HCT116 (cell line): Measurements from ENCODE around the gene TPBGL.

ENCODE experiments used
- CBX3 ChIP-seq: IDR thresholded peaks from 2 replicates; pipeline ENCODE4 v1.6.1; 2012; ENCODE audit warnings: low read depth
- EGR1 ChIP-seq: IDR thresholded peaks from 2 replicates; pipeline ENCODE4 v1.6.1; 2012; ENCODE audit warnings: low read depth
- EZH2 ChIP-seq: fragments of 200-600 bp; sonication (generic); IDR thresholded peaks from 2 replicates; pipeline ENCODE4 v1.6.1; 2017; ENCODE audit warnings: antibody characterized with exemption, mixed run types
- EZH2phosphoT487 ChIP-seq: fragments of 200-600 bp; IDR thresholded peaks from 2 replicates; pipeline ENCODE4 v1.6.1; 2018; ENCODE audit warnings: antibody characterized with exemption, borderline replicate concordance
- FOSL1 ChIP-seq: IDR thresholded peaks from 2 replicates; pipeline ENCODE4 v1.6.1; 2012; ENCODE audit warnings: low read depth
- JUND ChIP-seq: IDR thresholded peaks from 2 replicates; pipeline ENCODE4 v1.6.1; 2012
- POLR2A ChIP-seq: IDR thresholded peaks from 2 replicates; pipeline ENCODE4 v1.7.0; 2011; ENCODE audit warnings: borderline replicate concordance; ENCODE audit not compliant: insufficient read depth, insufficient read length; ENCODE audit errors: extremely low read depth
- POLR2AphosphoS5 ChIP-seq: IDR thresholded peaks from 2 replicates; pipeline ENCODE4 v1.6.1; 2011; ENCODE audit warnings: mild to moderate bottlenecking, low read depth, low read length, moderate library complexity
- RAD21 ChIP-seq: IDR thresholded peaks from 2 replicates; pipeline ENCODE4 v1.6.1; 2012; ENCODE audit warnings: low read depth, mild to moderate bottlenecking
- ZFX ChIP-seq: fragments of 450-650 bp; IDR thresholded peaks from 2 replicates; pipeline ENCODE4 v1.6.1; 2017
- ZNF274 ChIP-seq: fragments of 200-500 bp; sonication (Bioruptor generic); IDR thresholded peaks from 2 replicates; pipeline ENCODE4 v1.6.1; 2014; ENCODE audit warnings: mild to moderate bottlenecking, low read depth, low read length, inconsistent platforms
- TF ChIP-seq, protein P1 (sequence below): IDR thresholded peaks from 2 replicates; pipeline ENCODE4 v1.6.1; 2011; ENCODE audit warnings: mild to moderate bottlenecking, low read length, moderate library complexity; ENCODE audit not compliant: insufficient replicate concordance; ENCODE audit errors: extremely low read depth
- TF ChIP-seq, protein P2 (sequence below), 3 experiments: fragments of 200-600 bp in 1 of 3; sonication (generic) in 1 of 3; IDR thresholded peaks in 2 of 3; conservative IDR thresholded peaks in 1 of 3; 2 replicates each; pipeline ENCODE4 v1.5.1; 2012 to 2017; ENCODE audit warnings: low read depth in 2 of 3, low read length in 2 of 3, antibody characterized with exemption in 1 of 3, borderline replicate concordance in 1 of 3, control low read depth in 1 of 3, mild to moderate bottlenecking in 1 of 3, mixed read lengths in 1 of 3, mixed run types in 1 of 3, moderate library complexity in 1 of 3; ENCODE audit not compliant: insufficient read depth in 1 of 3
- TF ChIP-seq, protein P3 (sequence below): IDR thresholded peaks from 2 replicates; pipeline ENCODE4 v1.6.1; 2012

DNA sequence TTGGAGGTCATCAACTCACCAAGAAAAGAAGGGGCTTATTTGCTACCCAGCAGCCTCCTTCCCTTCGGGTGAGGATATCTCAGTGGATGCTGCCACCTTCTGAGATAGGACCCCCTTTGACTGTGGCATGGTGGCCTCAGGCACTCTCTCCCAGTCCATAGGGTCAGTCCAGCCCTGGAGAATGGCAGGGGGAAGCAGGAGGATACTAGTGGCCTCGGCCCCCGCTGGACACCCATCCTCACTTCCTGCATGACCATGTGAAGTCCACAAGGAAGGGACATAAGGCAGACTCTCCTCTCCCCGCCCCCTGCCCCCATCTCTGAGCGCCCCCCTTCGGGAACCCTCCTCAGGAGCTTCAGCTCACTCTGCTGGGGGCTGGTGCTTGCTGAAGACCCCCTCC, 24.4 kb downstream of the TPBGL start:
- no peak for TF ChIP-seq EZH2phosphoT487
- TF ChIP-seq ZNF274 = no peak
- TF ChIP-seq, protein P1, sequence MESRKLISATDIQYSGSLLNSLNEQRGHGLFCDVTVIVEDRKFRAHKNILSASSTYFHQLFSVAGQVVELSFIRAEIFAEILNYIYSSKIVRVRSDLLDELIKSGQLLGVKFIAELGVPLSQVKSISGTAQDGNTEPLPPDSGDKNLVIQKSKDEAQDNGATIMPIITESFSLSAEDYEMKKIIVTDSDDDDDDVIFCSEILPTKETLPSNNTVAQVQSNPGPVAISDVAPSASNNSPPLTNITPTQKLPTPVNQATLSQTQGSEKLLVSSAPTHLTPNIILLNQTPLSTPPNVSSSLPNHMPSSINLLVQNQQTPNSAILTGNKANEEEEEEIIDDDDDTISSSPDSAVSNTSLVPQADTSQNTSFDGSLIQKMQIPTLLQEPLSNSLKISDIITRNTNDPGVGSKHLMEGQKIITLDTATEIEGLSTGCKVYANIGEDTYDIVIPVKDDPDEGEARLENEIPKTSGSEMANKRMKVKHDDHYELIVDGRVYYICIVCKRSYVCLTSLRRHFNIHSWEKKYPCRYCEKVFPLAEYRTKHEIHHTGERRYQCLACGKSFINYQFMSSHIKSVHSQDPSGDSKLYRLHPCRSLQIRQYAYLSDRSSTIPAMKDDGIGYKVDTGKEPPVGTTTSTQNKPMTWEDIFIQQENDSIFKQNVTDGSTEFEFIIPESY = no peak
- TF ChIP-seq, protein P2, sequence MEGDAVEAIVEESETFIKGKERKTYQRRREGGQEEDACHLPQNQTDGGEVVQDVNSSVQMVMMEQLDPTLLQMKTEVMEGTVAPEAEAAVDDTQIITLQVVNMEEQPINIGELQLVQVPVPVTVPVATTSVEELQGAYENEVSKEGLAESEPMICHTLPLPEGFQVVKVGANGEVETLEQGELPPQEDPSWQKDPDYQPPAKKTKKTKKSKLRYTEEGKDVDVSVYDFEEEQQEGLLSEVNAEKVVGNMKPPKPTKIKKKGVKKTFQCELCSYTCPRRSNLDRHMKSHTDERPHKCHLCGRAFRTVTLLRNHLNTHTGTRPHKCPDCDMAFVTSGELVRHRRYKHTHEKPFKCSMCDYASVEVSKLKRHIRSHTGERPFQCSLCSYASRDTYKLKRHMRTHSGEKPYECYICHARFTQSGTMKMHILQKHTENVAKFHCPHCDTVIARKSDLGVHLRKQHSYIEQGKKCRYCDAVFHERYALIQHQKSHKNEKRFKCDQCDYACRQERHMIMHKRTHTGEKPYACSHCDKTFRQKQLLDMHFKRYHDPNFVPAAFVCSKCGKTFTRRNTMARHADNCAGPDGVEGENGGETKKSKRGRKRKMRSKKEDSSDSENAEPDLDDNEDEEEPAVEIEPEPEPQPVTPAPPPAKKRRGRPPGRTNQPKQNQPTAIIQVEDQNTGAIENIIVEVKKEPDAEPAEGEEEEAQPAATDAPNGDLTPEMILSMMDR (IDR thresholded peaks at IDR 0.05 in 2 of 3, conservative IDR thresholded peaks at IDR 0.05 in 1 of 3; ENCODE audit: borderline replicate concordance in 1 of 3, insufficient read depth in 1 of 3, low read depth in 2 of 3, low read length in 2 of 3) = no peak
- TF ChIP-seq EZH2 = no peak
- no peak for TF ChIP-seq EGR1
- no peak for TF ChIP-seq POLR2AphosphoS5
- no peak for TF ChIP-seq POLR2A
- no peak for TF ChIP-seq ZFX
- no peak for TF ChIP-seq CBX3
- TF ChIP-seq RAD21 = no peak
- TF ChIP-seq, protein P3, sequence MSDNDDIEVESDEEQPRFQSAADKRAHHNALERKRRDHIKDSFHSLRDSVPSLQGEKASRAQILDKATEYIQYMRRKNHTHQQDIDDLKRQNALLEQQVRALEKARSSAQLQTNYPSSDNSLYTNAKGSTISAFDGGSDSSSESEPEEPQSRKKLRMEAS = no peak
- no peak for TF ChIP-seq FOSL1
- no peak for TF ChIP-seq JUND
